Stimulated activated CD8-positive, alpha-beta memory T cell treated with anti-CD3 and anti-CD28 coated beads, Interleukin-2, amount 100 ng/mL, for 48 hours (primary cell): ENCODE results near the gene ROGDI.

ENCODE experiments used
- DNase-seq, 2 donors: peaks; one replicate each; pipeline ENCODE4 v3.0.0-alpha.2; 2020; ENCODE audit warnings: low read depth in 2 of 2

The ROGDI gene

GRCh38 chr16:4814046-4814445, 11.6 kb upstream of the ROGDI start:
- DNase-seq = no peak

GRCh38 chr16:4813251-4814003, 11.0 kb upstream of the ROGDI start:
- no peak for DNase-seq

- DNase-seq = no peak
Measured at GRCh38 chr16:4811773-4812172, 9.3 kb upstream of the ROGDI start.

GRCh38 chr16:4811242-4811641, 8.8 kb upstream of the ROGDI start:
- DNase-seq = no peak

- DNase-seq = no peak
Measured at GRCh38 chr16:4806280-4806679, 3.8 kb upstream of the ROGDI start.

- DNase-seq = no peak
Measured at GRCh38 chr16:4805231-4805630, 2.8 kb upstream of the ROGDI start.

- no peak for DNase-seq
Measured at GRCh38 chr16:4803898-4804762, 1.7 kb upstream of the ROGDI start.

GRCh38 chr16:4803401-4803844, 990 bp upstream of the ROGDI start:
- no peak for DNase-seq

- peak; percentile 83 to 88 for DNase-seq
Measured at GRCh38 chr16:4802659-4803287, 340 bp upstream of the ROGDI start.

GRCh38 chr16:4801051-4801961, 1.1 kb downstream of the ROGDI start:
- no peak for DNase-seq

- no peak for DNase-seq
Measured at GRCh38 chr16:4800290-4801041, 2.0 kb downstream of the ROGDI start.

- DNase-seq = no peak
Measured at GRCh38 chr16:4799171-4799855, 3.1 kb downstream of the ROGDI start.

GRCh38 chr16:4798456-4798855, 4.0 kb downstream of the ROGDI start:
- no peak for DNase-seq

- DNase-seq = no peak
Measured at GRCh38 chr16:4797805-4798252, 4.6 kb downstream of the ROGDI start.

- DNase-seq = no peak
Measured at GRCh38 chr16:4796982-4797804, 5.2 kb downstream of the ROGDI start.

GRCh38 chr16:4795828-4796572, 6.4 kb downstream of the ROGDI start:
- DNase-seq = no peak

GRCh38 chr16:4795181-4795827, 7.1 kb downstream of the ROGDI start, which contains the start of gene SMIM22:
TSS of gene SMIM22 (plus strand) at chr16:4795369. CDS start at chr16:4795735, 366 bp downstream.
- DNase-seq = no peak
